HepG2 (cell line): Measurements from ENCODE around the gene ERCC6. TPM values are rescaled to one million over a fixed set of nuclear protein-coding genes. Genes with fewer than 3 reads are reported as not detected.

Experiments
- ATAC-seq: fragments of 200-7000 bp; cut with Tn5 transposase; 3 replicates; pipeline ENCODE4 v1.9.1; 2020; ENCODE audit warnings: mild to moderate bottlenecking, moderate library complexity
- BruUV-seq: library from RNA; stranded (reverse); fragments of 400-500 nt; replicated peaks from 2 replicates; lab custom pipeline; 2021; lab: Mats Ljungman, UMichigan
- CTCF ChIA-PET: fragments of 300-600 bp; formaldehyde crosslinking; extraction: SDS; loops from one replicate; lab custom pipeline; 2021; ENCODE audit warnings: low total read pairs, inconsistent platforms, low intra/inter-chr PET ratio; lab: Yijun Ruan, JAX
- POLR2A ChIA-PET: fragments of 350-600 bp; sonication (Branson Sonifier 250); formaldehyde crosslinking; loops from one replicate; lab custom pipeline; 2020; ENCODE audit warnings: antibody characterized with exemption, inconsistent platforms; lab: Yijun Ruan, JAX
- DNase-seq: peaks from one replicate; pipeline ENCODE4 v3.0.0-alpha.2; 2015; ENCODE audit warnings: low spot score
- FAIRE-seq: peaks from 3 replicates; lab custom pipeline; 2011; peaks lifted over from hg19 to GRCh38; lab: Jason Lieb, UNC
- H2AFZ ChIP-seq: one replicate; pipeline ENCODE4 v1.6.1; 2011; ENCODE audit warnings: low read length, inconsistent platforms
- H3K27ac ChIP-seq: fragments of 300-600 bp; 3 replicates; pipeline ENCODE4 v1.8.0; 2011; ENCODE audit warnings: mixed run types, mild to moderate bottlenecking, mixed read lengths, low read length, inconsistent platforms; ENCODE audit not compliant: insufficient read depth; ENCODE audit errors: extremely low read length
- H3K27me3 ChIP-seq, 2 experiments: fragments of 200-600 bp in 1 of 2; 2 replicates in 1 of 2; 3 replicates in 1 of 2; pipeline versions ENCODE4 v1.6.0 to v1.8.0; 2011; ENCODE audit warnings: low read length in 2 of 2, mild to moderate bottlenecking in 2 of 2, moderate library complexity in 2 of 2, inconsistent platforms in 1 of 2; ENCODE audit not compliant: insufficient read depth in 2 of 2, control insufficient read depth in 1 of 2
- H3K36me3 ChIP-seq, 2 experiments: fragments of 200-600 bp in 1 of 2; replicated peaks in 1 of 2; 2 replicates in 1 of 2; 3 replicates in 1 of 2; pipeline versions ENCODE4 v1.5.1 to v1.8.0; 2011; ENCODE audit warnings: low read length in 2 of 2, inconsistent platforms in 1 of 2; ENCODE audit not compliant: insufficient read depth in 2 of 2, control insufficient read depth in 1 of 2
- H3K4me1 ChIP-seq: 2 replicates; pipeline ENCODE4 v1.5.1; 2012; ENCODE audit warnings: low read length, inconsistent platforms; ENCODE audit not compliant: insufficient read depth
- H3K4me2 ChIP-seq: 2 replicates; pipeline ENCODE4 v1.6.0; 2011; ENCODE audit warnings: low read depth, low read length, inconsistent platforms
- H3K4me3 ChIP-seq, 3 experiments: fragments of 200-600 bp in 1 of 3; sonication (generic), shearing (Covaris generic) in 1 of 3; replicated peaks in 1 of 3; 2 replicates each; pipeline ENCODE4 v1.5.1; 2011 to 2016; ENCODE audit warnings: low read length in 3 of 3, inconsistent platforms in 2 of 3, low read depth in 2 of 3, mild to moderate bottlenecking in 2 of 3, control low read depth in 1 of 3, mixed read lengths in 1 of 3; ENCODE audit not compliant: insufficient read depth in 1 of 3
- H3K79me2 ChIP-seq: one replicate; pipeline ENCODE4 v1.6.1; 2011; ENCODE audit warnings: low read length, inconsistent platforms; ENCODE audit not compliant: insufficient read depth
- H3K9ac ChIP-seq: 2 replicates; pipeline ENCODE4 v1.6.0; 2011; ENCODE audit warnings: mild to moderate bottlenecking, low read depth, low read length, inconsistent platforms; ENCODE audit not compliant: insufficient read depth
- H3K9me3 ChIP-seq: 2 replicates; pipeline ENCODE4 v1.5.1; 2012; ENCODE audit warnings: mild to moderate bottlenecking, low read length
- H4K20me1 ChIP-seq: 2 replicates; pipeline ENCODE4 v1.6.0; 2011; ENCODE audit warnings: inconsistent platforms, mild to moderate bottlenecking, low read length, moderate library complexity; ENCODE audit not compliant: insufficient read depth
- ATAD3A ChIP-seq: sonication (generic); formaldehyde crosslinking; IDR thresholded peaks from 2 replicates; pipeline ENCODE4 v1.4.0; 2020; ENCODE audit warnings: missing genetic modification reagents
- DPF2 ChIP-seq: sonication (generic); formaldehyde crosslinking; IDR thresholded peaks from 2 replicates; pipeline ENCODE4 v1.4.0; 2020; ENCODE audit warnings: mild to moderate bottlenecking, low read depth, missing genetic modification reagents, borderline replicate concordance
- EZH2 ChIP-seq: conservative IDR thresholded peaks from 2 replicates; pipeline ENCODE4 v1.6.1; 2012; ENCODE audit warnings: mild to moderate bottlenecking, low read depth, low read length, moderate library complexity
- FOXP1 ChIP-seq, 2 experiments: fragments of 450-650 bp in 1 of 2; IDR thresholded peaks; 2 replicates each; pipeline ENCODE4 v1.6.1; 2017 to 2018; ENCODE audit warnings: antibody characterized with exemption in 1 of 2
- GZF1 ChIP-seq: sonication (generic); formaldehyde crosslinking; IDR thresholded peaks from 2 replicates; pipeline ENCODE4 v1.5.1; 2020; ENCODE audit warnings: mild to moderate bottlenecking, missing genetic modification reagents
- NAIF1 ChIP-seq: sonication (generic); formaldehyde crosslinking; IDR thresholded peaks from 2 replicates; pipeline ENCODE4 v1.5.0; 2020; ENCODE audit warnings: mild to moderate bottlenecking, missing genetic modification reagents, borderline replicate concordance
- NFKBIZ ChIP-seq: IDR thresholded peaks from 2 replicates; pipeline ENCODE4 v1.6.1; 2018; ENCODE audit warnings: missing genetic modification reagents, missing compliant biosample characterization
- RCOR2 ChIP-seq: IDR thresholded peaks from 2 replicates; pipeline ENCODE4 v1.6.1; 2016; ENCODE audit warnings: missing biosample characterization, missing genetic modification reagents
- SMAD1 ChIP-seq: sonication (generic); formaldehyde crosslinking; IDR thresholded peaks from 2 replicates; pipeline ENCODE4 v1.4.0; 2020; ENCODE audit warnings: missing genetic modification reagents, low read depth, mild to moderate bottlenecking, borderline replicate concordance
- SMARCC2 ChIP-seq: fragments of 450-650 bp; IDR thresholded peaks from 2 replicates; pipeline ENCODE4 v1.6.1; 2017; ENCODE audit warnings: antibody characterized with exemption, mild to moderate bottlenecking
- ZNF142 ChIP-seq: sonication (generic); formaldehyde crosslinking; IDR thresholded peaks from 2 replicates; pipeline ENCODE4 v1.4.0; 2020; ENCODE audit warnings: missing genetic modification reagents
- ZNF331 ChIP-seq: sonication (generic); formaldehyde crosslinking; IDR thresholded peaks from 2 replicates; pipeline ENCODE4 v1.4.0; 2020; ENCODE audit warnings: missing genetic modification reagents
- ZNF644 ChIP-seq: IDR thresholded peaks from 2 replicates; pipeline ENCODE4 v1.6.1; 2016; ENCODE audit warnings: low read depth
- ZSCAN20 ChIP-seq: sonication (generic); formaldehyde crosslinking; IDR thresholded peaks from 2 replicates; pipeline ENCODE4 v1.4.0; 2020; ENCODE audit warnings: missing genetic modification reagents, mild to moderate bottlenecking, borderline replicate concordance
- ZSCAN21 ChIP-seq: sonication (generic); formaldehyde crosslinking; IDR thresholded peaks from 2 replicates; pipeline ENCODE4 v1.8.0; 2022; ENCODE audit warnings: mild to moderate bottlenecking, missing genetic modification reagents, moderate library complexity, borderline replicate concordance
- ZSCAN25 ChIP-seq: sonication (generic); formaldehyde crosslinking; IDR thresholded peaks from 2 replicates; pipeline ENCODE4 v1.8.0; 2022; ENCODE audit warnings: mild to moderate bottlenecking, missing genetic modification reagents
- WGBS: methylation state at CpG from one replicate; pipeline ENCODE4 v1.1.6; 2017; ENCODE audit warnings: low lambda C conversion rate; 5-methylcytosine and 5-hydroxymethylcytosine counted together
- in situ Hi-C: cut with HindIII; loops from 2 replicates; pipeline ENCODE4 v1.10.0; 2017; ENCODE audit warnings: low pct_unique_long_range_greater_than_20kb; ENCODE audit not compliant: extremely low pct_ligation_motif_present
- intact Hi-C: fragments of 100-400 bp; cut with micrococcal nuclease; formaldehyde crosslinking; loops from one replicate; pipeline ENCODE4 v1.10.0; 2022; ENCODE audit not compliant: unreplicated experiment
- polyA plus RNA-seq, 8 experiments: library from polyadenylated mRNA; depleted of rRNA in 3 of 8; stranded (reverse) in 7 of 8; unstranded in 1 of 8; fragments of >200 nt; fragmentation: Illumina TruSeq in 4 of 8; extraction: Trizol in 4 of 8; gene quantifications; 2 replicates each; pipeline versions ENCODE4 v1.2.1 to v1.2.3, GENCODE V29; 2011 to 2016; ENCODE audit warnings: low read depth in 4 of 8, missing spikeins in 1 of 8, mixed read lengths in 1 of 8; ENCODE audit not compliant: insufficient read depth in 1 of 8
- total RNA-seq, 5 experiments: library from RNA; depleted of rRNA; stranded (reverse); fragments of >200 nt; fragmentation: Illumina TruSeq; extraction: Trizol; gene quantifications; 2 replicates each; pipeline ENCODE4 v1.2.3, GENCODE V29; 2016; ENCODE audit warnings: low read depth in 1 of 5
- TF ChIP-seq, protein P1 (sequence below): sonication (generic); formaldehyde crosslinking; IDR thresholded peaks from 2 replicates; pipeline ENCODE4 v1.4.0; 2020; ENCODE audit warnings: mild to moderate bottlenecking, missing genetic modification reagents
- TF ChIP-seq, protein P2 (sequence below): sonication (generic); formaldehyde crosslinking; IDR thresholded peaks from 2 replicates; pipeline ENCODE4 v1.5.0; 2020; ENCODE audit warnings: missing genetic modification reagents

The ERCC6 gene
- total and polyA plus RNA-seq, 2 of the 13 experiments (the other 11 are each of a cell fraction or from before 2014, with no cell fraction given), result 5.1 to 9.8 TPM

GRCh38 chr10:49567810-49568209, 28.9 kb upstream of the ERCC6 start:
- Histone ChIP-seq H3K9me3 (no peaks in the 10 kb centered on the region), H3K4me1 (0 out of 2 replicates have a peak, but pooled peaks cover 3% of the 10 kb centered on the region), H4K20me1 (no peaks in the 10 kb centered on the region), H3K9ac (no peak overlapping the region), H3K36me3 (no peaks in the 10 kb centered on the region), H3K27ac (no peak overlapping the region), H3K79me2 (no peaks in the 10 kb centered on the region), H3K27me3 (peaks cover 4 to 6% of the 10 kb centered on the region in 2 experiments; a peak in 2 of 5 replicates), H2AFZ (no peak overlapping the region), H3K4me2 (no peak overlapping the region), H3K4me3 (no peak overlapping the region)
- DNase-seq (no peak), FAIRE-seq (no peak), ATAC-seq (no peak)
- ChIA-PET CTCF (no interaction called here), POLR2A (no interaction called here)
- TF ChIP-seq ATAD3A (CRISPR knock-in tag) (no peak), ZSCAN21 (CRISPR knock-in tag) (no peak), GZF1 (CRISPR knock-in tag) (no peak), ZNF142 (no peak), NFKBIZ (no peak), FOXP1 (IDR thresholded peaks at IDR 0.05) (no peak), FOXP1 (CRISPR knock-in tag; IDR thresholded peaks at IDR 0.05) (no peak), NAIF1 (CRISPR knock-in tag) (no peak), EZH2 (no peak), ZSCAN25 (no peak), SMAD1 (CRISPR knock-in tag) (no peak), DPF2 (no peak), RCOR2 (CRISPR knock-in tag) (no peak), ZSCAN20 (CRISPR knock-in tag) (no peak), ZNF644 (CRISPR knock-in tag) (no peak), SMARCC2 (no peak), ZNF331 (CRISPR knock-in tag) (no peak)
- TF ChIP-seq, protein P1, sequence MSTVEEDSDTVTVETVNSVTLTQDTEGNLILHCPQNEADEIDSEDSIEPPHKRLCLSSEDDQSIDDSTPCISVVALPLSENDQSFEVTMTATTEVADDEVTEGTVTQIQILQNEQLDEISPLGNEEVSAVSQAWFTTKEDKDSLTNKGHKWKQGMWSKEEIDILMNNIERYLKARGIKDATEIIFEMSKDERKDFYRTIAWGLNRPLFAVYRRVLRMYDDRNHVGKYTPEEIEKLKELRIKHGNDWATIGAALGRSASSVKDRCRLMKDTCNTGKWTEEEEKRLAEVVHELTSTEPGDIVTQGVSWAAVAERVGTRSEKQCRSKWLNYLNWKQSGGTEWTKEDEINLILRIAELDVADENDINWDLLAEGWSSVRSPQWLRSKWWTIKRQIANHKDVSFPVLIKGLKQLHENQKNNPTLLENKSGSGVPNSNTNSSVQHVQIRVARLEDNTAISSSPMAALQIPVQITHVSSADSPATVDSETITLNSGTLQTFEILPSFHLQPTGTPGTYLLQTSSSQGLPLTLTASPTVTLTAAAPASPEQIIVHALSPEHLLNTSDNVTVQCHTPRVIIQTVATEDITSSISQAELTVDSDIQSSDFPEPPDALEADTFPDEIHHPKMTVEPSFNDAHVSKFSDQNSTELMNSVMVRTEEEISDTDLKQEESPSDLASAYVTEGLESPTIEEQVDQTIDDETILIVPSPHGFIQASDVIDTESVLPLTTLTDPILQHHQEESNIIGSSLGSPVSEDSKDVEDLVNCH, result no peak
- TF ChIP-seq, protein P2, sequence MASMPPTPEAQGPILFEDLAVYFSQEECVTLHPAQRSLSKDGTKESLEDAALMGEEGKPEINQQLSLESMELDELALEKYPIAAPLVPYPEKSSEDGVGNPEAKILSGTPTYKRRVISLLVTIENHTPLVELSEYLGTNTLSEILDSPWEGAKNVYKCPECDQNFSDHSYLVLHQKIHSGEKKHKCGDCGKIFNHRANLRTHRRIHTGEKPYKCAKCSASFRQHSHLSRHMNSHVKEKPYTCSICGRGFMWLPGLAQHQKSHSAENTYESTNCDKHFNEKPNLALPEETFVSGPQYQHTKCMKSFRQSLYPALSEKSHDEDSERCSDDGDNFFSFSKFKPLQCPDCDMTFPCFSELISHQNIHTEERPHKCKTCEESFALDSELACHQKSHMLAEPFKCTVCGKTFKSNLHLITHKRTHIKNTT, result no peak
- 8% methylated on average over 1 of the region's 1 CpG for WGBS
- BruUV-seq, result no TSS peak
- intact Hi-C loops (no loop called here), in situ Hi-C loops (no loop called here)
